ENCODE results near the gene ARMC3. TPM values are rescaled to one million over a fixed set of nuclear protein-coding genes. Genes with fewer than 3 reads are reported as not detected.

ARMC3 gene
- total RNA-seq, 4 donors from 2014 or later = not detected

DNA sequence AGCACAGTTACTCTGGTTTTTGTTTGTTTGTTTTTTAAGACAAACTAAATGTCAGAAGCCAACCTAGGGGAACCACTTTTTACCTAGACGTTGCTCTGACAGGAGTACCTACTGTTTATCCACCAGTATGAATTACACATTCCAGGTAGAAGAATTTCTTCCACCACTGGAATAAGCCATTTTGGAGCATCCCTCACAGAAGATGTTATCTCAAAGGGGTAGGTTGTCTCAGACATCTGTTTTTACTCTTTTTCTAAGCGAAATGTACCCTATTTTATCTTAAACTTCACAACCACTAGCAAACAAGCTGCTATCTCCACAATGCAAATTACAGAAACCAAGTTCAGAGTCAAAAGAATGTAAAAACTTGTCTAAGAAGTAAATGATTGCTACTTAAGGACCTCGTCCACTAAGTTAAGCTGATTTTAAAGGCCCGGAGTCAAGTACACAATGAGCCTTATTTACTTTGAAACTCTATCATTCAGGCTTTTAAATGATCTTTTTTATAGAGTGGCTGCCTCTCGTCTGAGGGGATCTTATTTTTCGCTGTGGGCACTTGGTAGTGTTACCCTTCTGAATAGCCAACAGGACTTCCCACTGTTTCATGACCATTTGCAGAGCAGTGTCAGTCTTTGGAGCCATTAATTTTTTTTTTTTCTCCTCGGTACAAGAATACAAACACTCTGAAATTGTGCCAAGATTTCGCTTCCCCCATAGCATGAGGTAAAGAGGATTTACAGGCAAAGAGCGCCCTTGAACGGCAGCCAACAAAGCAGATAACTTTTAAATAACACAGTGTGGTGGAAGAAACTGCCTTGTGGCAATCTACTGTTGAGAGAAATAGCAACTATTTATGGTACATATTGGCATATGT lies 15.7 kb upstream of the ARMC3 start:
- TF ChIP-seq, protein P1, sequence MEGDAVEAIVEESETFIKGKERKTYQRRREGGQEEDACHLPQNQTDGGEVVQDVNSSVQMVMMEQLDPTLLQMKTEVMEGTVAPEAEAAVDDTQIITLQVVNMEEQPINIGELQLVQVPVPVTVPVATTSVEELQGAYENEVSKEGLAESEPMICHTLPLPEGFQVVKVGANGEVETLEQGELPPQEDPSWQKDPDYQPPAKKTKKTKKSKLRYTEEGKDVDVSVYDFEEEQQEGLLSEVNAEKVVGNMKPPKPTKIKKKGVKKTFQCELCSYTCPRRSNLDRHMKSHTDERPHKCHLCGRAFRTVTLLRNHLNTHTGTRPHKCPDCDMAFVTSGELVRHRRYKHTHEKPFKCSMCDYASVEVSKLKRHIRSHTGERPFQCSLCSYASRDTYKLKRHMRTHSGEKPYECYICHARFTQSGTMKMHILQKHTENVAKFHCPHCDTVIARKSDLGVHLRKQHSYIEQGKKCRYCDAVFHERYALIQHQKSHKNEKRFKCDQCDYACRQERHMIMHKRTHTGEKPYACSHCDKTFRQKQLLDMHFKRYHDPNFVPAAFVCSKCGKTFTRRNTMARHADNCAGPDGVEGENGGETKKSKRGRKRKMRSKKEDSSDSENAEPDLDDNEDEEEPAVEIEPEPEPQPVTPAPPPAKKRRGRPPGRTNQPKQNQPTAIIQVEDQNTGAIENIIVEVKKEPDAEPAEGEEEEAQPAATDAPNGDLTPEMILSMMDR (IDR thresholded peaks at IDR 0.05) = no peak
- TF ChIP-seq POLR2A (IDR thresholded peaks at IDR 0.05) = no peak
- 45 to 49% methylated on average over 10 of the region's 10 CpGs for WGBS, 2 donors
- peaks cover 0 to 11% (median 10%) of the 10 kb centered on the region in 3 donors for H3K9me3 ChIP-seq
- intact Hi-C loops (cut with DNase I) = no loop called here
- H3K4me1 ChIP-seq = peaks cover 0 to 6% (median 3%) of the 10 kb centered on the region in 3 donors
- H3K27ac ChIP-seq = no peak overlapping the region
- DNase-seq = no peak
- H3K36me3 ChIP-seq = no peaks in the 10 kb centered on the region
- H3K4me3 ChIP-seq = no peak overlapping the region
- no peaks in the 10 kb centered on the region for H3K27me3 ChIP-seq

DNA sequence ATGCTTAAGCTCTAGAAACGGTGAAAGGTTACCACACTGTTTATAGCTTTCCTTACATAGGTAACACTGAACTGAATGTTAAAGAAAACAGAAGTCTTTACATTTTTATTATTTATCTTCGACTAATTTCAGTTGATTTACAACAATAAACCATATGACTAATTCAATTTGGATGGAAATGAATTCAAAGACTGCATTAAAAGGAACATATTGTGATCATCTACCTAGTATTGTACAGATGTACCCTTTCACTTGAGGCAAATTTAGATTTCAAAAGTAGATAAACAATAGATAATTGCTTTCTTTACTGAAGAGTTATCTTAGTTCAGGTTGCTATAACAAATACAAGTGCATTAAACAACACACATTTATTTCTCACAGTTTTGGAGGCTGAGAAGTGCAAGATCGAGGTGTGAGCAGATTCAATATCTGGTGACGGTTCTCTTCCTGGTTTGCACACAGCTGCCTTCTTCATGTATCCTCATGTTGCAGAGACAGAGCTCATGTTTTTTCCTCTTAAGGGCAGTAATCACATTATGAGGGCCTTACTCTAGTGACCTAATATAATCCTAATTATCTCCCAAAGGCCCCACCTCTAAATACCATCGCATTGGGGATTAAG lies 15.0 kb upstream of the ARMC3 start:
- Histone ChIP-seq H3K27ac (no peak overlapping the region), H3K36me3 (no peaks in the 10 kb centered on the region), H3K9me3 (peaks cover 0 to 14% (median 11%) of the 10 kb centered on the region in 3 donors), H3K27me3 (no peaks in the 10 kb centered on the region), H3K4me3 (no peak overlapping the region), H3K4me1 (peaks cover 0 to 6% (median 3%) of the 10 kb centered on the region in 3 donors)
- whole genome bisulfite sequencing, 2 donors = 59 to 63% methylated on average over 5 of the region's 5 CpGs
- TF ChIP-seq, protein P1 (IDR thresholded peaks at IDR 0.05) = no peak
- no peak for TF ChIP-seq POLR2A (IDR thresholded peaks at IDR 0.05)
- no peak for DNase-seq
- intact Hi-C loops (cut with DNase I) = no loop called here

DNA sequence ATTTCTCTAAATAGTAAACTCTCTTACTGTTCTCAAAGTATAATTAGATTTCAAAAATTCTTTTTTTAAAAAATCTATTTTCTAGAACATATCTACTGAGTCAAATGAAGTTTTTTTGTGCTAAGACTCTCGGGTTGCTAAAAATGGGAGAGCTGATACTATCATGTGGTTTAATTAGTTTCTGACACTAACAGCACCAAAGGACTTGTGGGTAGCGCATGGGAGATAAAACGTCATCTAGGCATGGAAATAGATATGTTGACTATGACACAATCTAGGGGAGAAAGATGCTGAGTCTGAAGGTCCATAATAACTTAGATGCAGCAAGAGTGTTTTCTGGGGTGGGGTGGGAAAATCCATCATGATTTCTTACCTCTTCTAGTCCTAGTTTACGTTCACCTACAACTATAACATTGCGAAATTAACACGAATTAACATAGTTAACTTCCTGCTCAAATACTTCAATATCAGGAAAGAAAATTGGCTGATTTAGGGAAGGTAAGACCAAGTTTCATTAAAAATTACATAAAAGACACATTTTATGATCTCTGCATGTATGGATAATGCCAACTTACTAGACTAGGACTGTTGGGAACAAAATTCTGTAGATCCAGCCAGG lies 14.3 kb upstream of the ARMC3 start:
- Histone ChIP-seq H3K36me3 (no peaks in the 10 kb centered on the region), H3K27ac (no peak overlapping the region), H3K9me3 (peaks cover 0 to 14% (median 7%) of the 10 kb centered on the region in 3 donors), H3K4me1 (peaks cover 0 to 6% (median 3%) of the 10 kb centered on the region in 3 donors), H3K27me3 (no peaks in the 10 kb centered on the region), H3K4me3 (no peak overlapping the region)
- TF ChIP-seq POLR2A (IDR thresholded peaks at IDR 0.05) = no peak
- TF ChIP-seq, protein P1 (IDR thresholded peaks at IDR 0.05) = no peak
- intact Hi-C loops (cut with DNase I) = no loop called here
- DNase-seq = no peak
- WGBS, 2 donors = 76 to 82% methylated on average over 6 of the region's 6 CpGs

DNA sequence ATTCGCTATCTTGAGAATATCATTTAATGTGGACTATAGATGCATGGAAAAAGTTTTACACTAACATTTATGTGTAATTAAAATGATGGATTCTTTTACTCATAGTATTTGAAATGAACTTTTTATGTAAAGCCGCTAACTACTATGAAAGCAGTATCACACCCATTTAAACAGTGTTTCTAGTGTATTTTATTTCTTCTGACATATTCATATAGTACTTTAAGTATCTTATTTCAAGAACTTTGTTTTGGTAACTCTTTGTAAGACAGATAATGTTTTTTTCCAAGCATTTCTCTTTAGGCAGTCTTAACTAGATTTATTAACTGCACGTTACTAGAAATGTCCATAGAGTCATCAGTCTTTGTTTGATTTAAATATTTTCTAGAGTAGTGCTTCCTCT lies 12.5 kb upstream of the ARMC3 start:
- no peak for DNase-seq
- Histone ChIP-seq H3K36me3 (no peaks in the 10 kb centered on the region), H3K9me3 (peaks cover 0 to 10% (median 0%) of the 10 kb centered on the region in 3 donors), H3K4me3 (no peak overlapping the region), H3K27me3 (no peaks in the 10 kb centered on the region), H3K4me1 (peaks cover 0 to 6% (median 3%) of the 10 kb centered on the region in 3 donors), H3K27ac (no peak overlapping the region)
- 94 to 99% methylated on average over 3 of the region's 3 CpGs for WGBS, 2 donors
- no peak for TF ChIP-seq POLR2A (IDR thresholded peaks at IDR 0.05)
- TF ChIP-seq, protein P1 (IDR thresholded peaks at IDR 0.05) = no peak
- intact Hi-C loops (cut with DNase I) = no loop called here

DNA sequence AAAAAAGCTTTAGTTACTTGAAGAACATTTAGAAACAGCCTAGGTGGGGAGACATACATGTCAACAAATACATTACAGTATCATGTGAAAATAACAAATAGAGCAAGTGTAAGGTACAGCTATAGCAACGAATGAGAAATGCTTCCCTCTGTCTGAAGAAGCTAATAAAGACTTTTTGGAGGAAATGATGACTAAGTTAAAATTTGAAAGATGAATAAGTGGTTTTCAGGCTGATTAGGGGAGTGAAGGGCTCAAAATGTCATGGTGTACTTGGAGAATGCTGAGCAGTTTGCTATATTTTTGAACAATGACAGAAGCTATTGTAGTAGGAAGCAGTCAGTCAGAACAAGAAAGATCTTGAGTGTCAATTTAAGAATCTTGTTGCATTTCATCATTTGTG lies 2.8 kb upstream of the ARMC3 start:
- intact Hi-C loops (cut with DNase I) = no loop called here
- TF ChIP-seq POLR2A (IDR thresholded peaks at IDR 0.05) = no peak
- TF ChIP-seq, protein P1 (IDR thresholded peaks at IDR 0.05) = no peak

More for the DNA sequence above, 2.8 kb upstream of the ARMC3 start:
- Histone ChIP-seq H3K9me3 (no peaks in the 10 kb centered on the region), H3K36me3 (no peaks in the 10 kb centered on the region), H3K4me1 (peaks cover 0 to 10% (median 4%) of the 10 kb centered on the region in 3 donors), H3K27me3 (peaks cover 0 to 19% (median 0%) of the 10 kb centered on the region in 4 donors), H3K27ac (no peak overlapping the region), H3K4me3 (no peak overlapping the region)
- no peak for DNase-seq
- WGBS, 2 donors = 46 to 56% methylated on average over 1 of the region's 1 CpG

Measured in esophagus squamous epithelium (tissue), 5 donors.